Mesodermal cell (in vitro differentiated cells): ENCODE data around the gene SLC4A5.
A peak's percentile ranks its signal among the peaks of the same experiment; 100 is the strongest.
"Not testable (repeated sequence)": the region's sequence is repeated elsewhere in the genome, so short reads cannot be mapped to it uniquely, and the experiment has no call there.

Experiments
- H3K27ac ChIP-seq: 2 replicates; pipeline ENCODE4 v1.7.0; 2013; ENCODE audit warnings: mild to moderate bottlenecking, low read depth, low read length, moderate library complexity; ENCODE audit not compliant: severe bottlenecking
- H3K36me3 ChIP-seq: 2 replicates; pipeline ENCODE4 v1.7.1; 2013; ENCODE audit warnings: mild to moderate bottlenecking, low read length, moderate library complexity; ENCODE audit not compliant: control insufficient read depth, insufficient read depth
- H3K4me1 ChIP-seq: one replicate; pipeline ENCODE4 v1.7.1; 2013; ENCODE audit warnings: mild to moderate bottlenecking, low read length; ENCODE audit not compliant: insufficient read depth, control insufficient read depth, poor library complexity, severe bottlenecking
- H3K4me3 ChIP-seq: 2 replicates; pipeline ENCODE4 v1.7.0; 2013; ENCODE audit warnings: low read length, control low read depth, mild to moderate bottlenecking; ENCODE audit not compliant: insufficient read depth, poor library complexity, severe bottlenecking; ENCODE audit errors: extremely low read depth
- H3K9me3 ChIP-seq: 2 replicates; pipeline ENCODE4 v1.7.1; 2013; ENCODE audit warnings: mild to moderate bottlenecking, low read length, moderate library complexity; ENCODE audit not compliant: control insufficient read depth
- WGBS, 2 experiments: methylation state at CpG; one replicate each; pipeline ENCODE4 v1.1.5; 2013; ENCODE audit warnings: missing lambda C conversion rate in 2 of 2; ENCODE audit not compliant: insufficient coverage in 2 of 2; 5-methylcytosine and 5-hydroxymethylcytosine counted together

SLC4A5 gene

GRCh38 chr2:74219846-74220486 lies 123.2 kb downstream of the SLC4A5 start:
- Histone ChIP-seq H3K36me3 (peaks cover 68% of the 10 kb centered on the region), H3K4me1 (no peaks in the 10 kb centered on the region), H3K4me3 (no peak overlapping the region), H3K9me3 (no peaks in the 10 kb centered on the region), H3K27ac (no peak overlapping the region)
- 95 to 100% methylated on average over 5 of the region's 5 CpGs for WGBS, 2 experiments

- Histone ChIP-seq H3K4me3 (no peak overlapping the region), H3K27ac (no peak overlapping the region), H3K36me3 (peaks cover 88% of the 10 kb centered on the region), H3K9me3 (no peaks in the 10 kb centered on the region), H3K4me1 (no peaks in the 10 kb centered on the region)
- 83 to 100% methylated on average over 1 of the region's 2 CpGs for WGBS, 2 experiments
These were observed 126.6 kb downstream of the SLC4A5 start for GRCh38 chr2:74216642-74217041.

GRCh38 chr2:74215771-74216170 lies 127.4 kb downstream of the SLC4A5 start:
- H3K36me3 ChIP-seq, result peaks cover 89% of the 10 kb centered on the region
- not testable (repeated sequence) for H3K27ac ChIP-seq, H3K4me1 ChIP-seq, H3K9me3 ChIP-seq, H3K4me3 ChIP-seq
- WGBS, 2 experiments, result 98% methylated on average over 5 to 6 of the region's 6 CpGs

GRCh38 chr2:74212702-74213410 lies 130.4 kb downstream of the SLC4A5 start:
- no peak overlapping the region for H3K27ac ChIP-seq
- H3K9me3 ChIP-seq, result no peaks in the 10 kb centered on the region
- H3K4me3 ChIP-seq, result no peak overlapping the region
- H3K36me3 ChIP-seq, result peaks cover 91% of the 10 kb centered on the region
- 100% methylated on average over 2 of the region's 3 CpGs for WGBS, 2 experiments
- no peaks in the 10 kb centered on the region for H3K4me1 ChIP-seq

GRCh38 chr2:74206180-74206688 lies 137.0 kb downstream of the SLC4A5 start:
- Histone ChIP-seq H3K36me3 (peaks cover 96% of the 10 kb centered on the region), H3K4me1 (no peaks in the 10 kb centered on the region), H3K9me3 (no peaks in the 10 kb centered on the region), H3K4me3 (no peak overlapping the region), H3K27ac (no peak overlapping the region)
- 90 to 91% methylated on average over 3 to 6 of the region's 6 CpGs for WGBS, 2 experiments

GRCh38 chr2:74205596-74205995 lies 137.6 kb downstream of the SLC4A5 start:
- H3K9me3 ChIP-seq, result no peaks in the 10 kb centered on the region
- 94 to 96% methylated on average over 3 to 5 of the region's 6 CpGs for WGBS, 2 experiments
- H3K36me3 ChIP-seq, result peaks cover 95% of the 10 kb centered on the region
- H3K27ac ChIP-seq, result no peak overlapping the region
- H3K4me1 ChIP-seq, result peaks cover 4% of the 10 kb centered on the region
- H3K4me3 ChIP-seq, result no peak overlapping the region

GRCh38 chr2:74205113-74205512 lies 138.1 kb downstream of the SLC4A5 start:
- Histone ChIP-seq H3K27ac (no peak overlapping the region), H3K36me3 (peaks cover 92% of the 10 kb centered on the region), H3K9me3 (no peaks in the 10 kb centered on the region), H3K4me3 (no peak overlapping the region), H3K4me1 (peaks cover 5% of the 10 kb centered on the region)
- 80% methylated on average over 1 of the region's 5 CpGs; no CpG with 5 or more reads in 1 of the 2 experiments for WGBS, 2 experiments

GRCh38 chr2:74204436-74204835 lies 138.8 kb downstream of the SLC4A5 start:
- H3K27ac ChIP-seq, result no peak overlapping the region
- peaks cover 8% of the 10 kb centered on the region for H3K4me1 ChIP-seq
- no peak overlapping the region for H3K4me3 ChIP-seq
- peaks cover 85% of the 10 kb centered on the region for H3K36me3 ChIP-seq
- H3K9me3 ChIP-seq, result no peaks in the 10 kb centered on the region
- WGBS, 2 experiments, result 100% methylated on average over 3 of the region's 3 CpGs

GRCh38 chr2:74201596-74201995 lies 141.6 kb downstream of the SLC4A5 start:
- Histone ChIP-seq H3K4me1 (peaks cover 8% of the 10 kb centered on the region), H3K27ac (no peak overlapping the region), H3K4me3 (no peak overlapping the region), H3K9me3 (no peaks in the 10 kb centered on the region), H3K36me3 (peaks cover 57% of the 10 kb centered on the region)
- 80% methylated on average over 1 of the region's 1 CpG; no CpG with 5 or more reads in 1 of the 2 experiments for WGBS, 2 experiments

GRCh38 chr2:74201196-74201595 lies 142.0 kb downstream of the SLC4A5 start:
- WGBS, 2 experiments, result 86% methylated on average over 1 to 2 of the region's 3 CpGs
- peaks cover 8% of the 10 kb centered on the region for H3K4me1 ChIP-seq
- H3K4me3 ChIP-seq, result no peak overlapping the region
- H3K27ac ChIP-seq, result no peak overlapping the region
- peaks cover 53% of the 10 kb centered on the region for H3K36me3 ChIP-seq
- no peaks in the 10 kb centered on the region for H3K9me3 ChIP-seq

GRCh38 chr2:74199871-74200305 lies 143.3 kb downstream of the SLC4A5 start:
- Histone ChIP-seq H3K27ac (peak overlapping the region; percentile 100), H3K36me3 (peaks cover 39% of the 10 kb centered on the region), H3K4me1 (peaks cover 8% of the 10 kb centered on the region), H3K4me3 (peak overlapping the region; percentile 87), H3K9me3 (no peaks in the 10 kb centered on the region)
- 7 to 13% methylated on average over 6 to 8 of the region's 8 CpGs for WGBS, 2 experiments
